HL-60 (cell line): ENCODE results near the gene ARHGAP26.

Source experiments
- DNase-seq, 2 experiments: peaks; one replicate each; pipeline ENCODE4 v3.0.0-alpha.2; 2010 to 2020; ENCODE audit warnings: low read depth in 1 of 2, low spot score in 1 of 2
- H3K27ac ChIP-seq: fragments of 250-450 bp; sonication (Bioruptor Pico); replicated peaks from 2 replicates; pipeline ENCODE4 v1.5.1; 2020; ENCODE audit warnings: mild to moderate bottlenecking, moderate library complexity
- H3K27me3 ChIP-seq: fragments of 250-450 bp; sonication (Bioruptor Pico); 2 replicates; pipeline ENCODE4 v1.5.1; 2021; ENCODE audit warnings: mild to moderate bottlenecking, moderate library complexity; ENCODE audit not compliant: insufficient read depth, poor library complexity, severe bottlenecking
- H3K4me3 ChIP-seq: replicated peaks from 2 replicates; pipeline ENCODE4 v1.5.1; 2011; ENCODE audit warnings: mild to moderate bottlenecking, control low read depth, low read length; ENCODE audit not compliant: insufficient read depth
- GABPA ChIP-seq: IDR thresholded peaks from 2 replicates; pipeline ENCODE4 v1.6.1; 2012; ENCODE audit warnings: low read depth
- POLR2AphosphoS5 ChIP-seq: IDR thresholded peaks from 2 replicates; pipeline ENCODE4 v1.6.1; 2012; ENCODE audit warnings: low read depth
- SPI1 ChIP-seq: IDR thresholded peaks from 2 replicates; pipeline ENCODE4 v1.6.1; 2012; ENCODE audit warnings: low read depth, mild to moderate bottlenecking, borderline replicate concordance
- TF ChIP-seq, protein P1 (sequence below): IDR thresholded peaks from 2 replicates; pipeline ENCODE4 v1.6.1; 2012; ENCODE audit warnings: low read depth; ENCODE audit not compliant: insufficient replicate concordance
- TF ChIP-seq, protein P2 (sequence below): IDR thresholded peaks from one replicate; pipeline ENCODE4 v1.5.1; 2011; ENCODE audit warnings: low read length, control low read depth, inconsistent platforms; ENCODE audit not compliant: insufficient read depth

The ARHGAP26 gene

DNA sequence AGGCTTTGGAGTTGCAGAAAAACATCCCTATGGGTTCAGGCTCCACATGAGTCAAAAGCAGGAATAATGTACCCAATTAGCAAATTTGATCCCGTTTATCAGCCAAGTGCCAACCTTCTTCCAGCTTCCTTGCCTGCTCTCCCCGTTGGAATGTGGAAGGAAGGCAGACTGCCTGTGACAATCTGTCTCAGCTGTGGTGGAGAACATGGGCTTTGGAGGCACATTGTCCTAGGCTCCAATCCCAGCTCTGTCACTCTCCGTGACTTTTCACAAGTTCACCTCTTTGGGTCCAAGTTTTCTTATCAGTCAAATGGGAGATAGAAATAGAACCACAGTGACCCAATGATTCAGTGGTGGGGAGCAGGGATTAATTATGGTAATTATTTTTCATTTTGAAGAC is 113.9 kb downstream of the ARHGAP26 start:
- DNase-seq, result no peak
- no peaks in the 10 kb centered on the region for H3K27me3 ChIP-seq
- H3K4me3 ChIP-seq, result no peak overlapping the region
- TF ChIP-seq POLR2AphosphoS5, result no peak
- TF ChIP-seq SPI1, result no peak
- no peak for TF ChIP-seq GABPA
- TF ChIP-seq, protein P1, sequence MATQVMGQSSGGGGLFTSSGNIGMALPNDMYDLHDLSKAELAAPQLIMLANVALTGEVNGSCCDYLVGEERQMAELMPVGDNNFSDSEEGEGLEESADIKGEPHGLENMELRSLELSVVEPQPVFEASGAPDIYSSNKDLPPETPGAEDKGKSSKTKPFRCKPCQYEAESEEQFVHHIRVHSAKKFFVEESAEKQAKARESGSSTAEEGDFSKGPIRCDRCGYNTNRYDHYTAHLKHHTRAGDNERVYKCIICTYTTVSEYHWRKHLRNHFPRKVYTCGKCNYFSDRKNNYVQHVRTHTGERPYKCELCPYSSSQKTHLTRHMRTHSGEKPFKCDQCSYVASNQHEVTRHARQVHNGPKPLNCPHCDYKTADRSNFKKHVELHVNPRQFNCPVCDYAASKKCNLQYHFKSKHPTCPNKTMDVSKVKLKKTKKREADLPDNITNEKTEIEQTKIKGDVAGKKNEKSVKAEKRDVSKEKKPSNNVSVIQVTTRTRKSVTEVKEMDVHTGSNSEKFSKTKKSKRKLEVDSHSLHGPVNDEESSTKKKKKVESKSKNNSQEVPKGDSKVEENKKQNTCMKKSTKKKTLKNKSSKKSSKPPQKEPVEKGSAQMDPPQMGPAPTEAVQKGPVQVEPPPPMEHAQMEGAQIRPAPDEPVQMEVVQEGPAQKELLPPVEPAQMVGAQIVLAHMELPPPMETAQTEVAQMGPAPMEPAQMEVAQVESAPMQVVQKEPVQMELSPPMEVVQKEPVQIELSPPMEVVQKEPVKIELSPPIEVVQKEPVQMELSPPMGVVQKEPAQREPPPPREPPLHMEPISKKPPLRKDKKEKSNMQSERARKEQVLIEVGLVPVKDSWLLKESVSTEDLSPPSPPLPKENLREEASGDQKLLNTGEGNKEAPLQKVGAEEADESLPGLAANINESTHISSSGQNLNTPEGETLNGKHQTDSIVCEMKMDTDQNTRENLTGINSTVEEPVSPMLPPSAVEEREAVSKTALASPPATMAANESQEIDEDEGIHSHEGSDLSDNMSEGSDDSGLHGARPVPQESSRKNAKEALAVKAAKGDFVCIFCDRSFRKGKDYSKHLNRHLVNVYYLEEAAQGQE, result no peak
- TF ChIP-seq, protein P2, sequence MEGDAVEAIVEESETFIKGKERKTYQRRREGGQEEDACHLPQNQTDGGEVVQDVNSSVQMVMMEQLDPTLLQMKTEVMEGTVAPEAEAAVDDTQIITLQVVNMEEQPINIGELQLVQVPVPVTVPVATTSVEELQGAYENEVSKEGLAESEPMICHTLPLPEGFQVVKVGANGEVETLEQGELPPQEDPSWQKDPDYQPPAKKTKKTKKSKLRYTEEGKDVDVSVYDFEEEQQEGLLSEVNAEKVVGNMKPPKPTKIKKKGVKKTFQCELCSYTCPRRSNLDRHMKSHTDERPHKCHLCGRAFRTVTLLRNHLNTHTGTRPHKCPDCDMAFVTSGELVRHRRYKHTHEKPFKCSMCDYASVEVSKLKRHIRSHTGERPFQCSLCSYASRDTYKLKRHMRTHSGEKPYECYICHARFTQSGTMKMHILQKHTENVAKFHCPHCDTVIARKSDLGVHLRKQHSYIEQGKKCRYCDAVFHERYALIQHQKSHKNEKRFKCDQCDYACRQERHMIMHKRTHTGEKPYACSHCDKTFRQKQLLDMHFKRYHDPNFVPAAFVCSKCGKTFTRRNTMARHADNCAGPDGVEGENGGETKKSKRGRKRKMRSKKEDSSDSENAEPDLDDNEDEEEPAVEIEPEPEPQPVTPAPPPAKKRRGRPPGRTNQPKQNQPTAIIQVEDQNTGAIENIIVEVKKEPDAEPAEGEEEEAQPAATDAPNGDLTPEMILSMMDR, result no peak
- no peak overlapping the region for H3K27ac ChIP-seq

DNA sequence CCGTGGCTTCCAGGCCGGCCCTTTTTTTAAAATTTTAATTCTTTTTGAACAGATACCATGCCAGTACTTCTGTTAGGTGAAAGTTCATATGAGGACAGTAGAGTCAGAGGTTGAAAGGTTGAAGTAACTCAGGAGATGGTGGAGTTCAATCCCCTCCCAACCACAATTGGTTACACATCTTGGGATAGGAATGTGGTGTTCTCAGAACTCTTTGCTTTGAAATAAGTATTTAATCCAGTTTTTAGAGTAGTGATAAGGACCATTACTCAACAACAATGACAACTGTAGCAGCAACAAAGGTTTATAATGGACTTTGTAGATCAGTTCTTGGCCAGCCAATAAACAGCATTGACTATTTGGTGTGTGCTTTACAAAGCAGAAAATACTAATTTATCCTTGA is 116.0 kb downstream of the ARHGAP26 start:
- TF ChIP-seq, protein P1, result no peak
- TF ChIP-seq SPI1 (no peak), GABPA (no peak), POLR2AphosphoS5 (no peak)
- TF ChIP-seq, protein P2, result no peak
- no peak overlapping the region for H3K27ac ChIP-seq
- H3K4me3 ChIP-seq, result no peak overlapping the region
- H3K27me3 ChIP-seq, result no peaks in the 10 kb centered on the region
- DNase-seq, result no peak

DNA sequence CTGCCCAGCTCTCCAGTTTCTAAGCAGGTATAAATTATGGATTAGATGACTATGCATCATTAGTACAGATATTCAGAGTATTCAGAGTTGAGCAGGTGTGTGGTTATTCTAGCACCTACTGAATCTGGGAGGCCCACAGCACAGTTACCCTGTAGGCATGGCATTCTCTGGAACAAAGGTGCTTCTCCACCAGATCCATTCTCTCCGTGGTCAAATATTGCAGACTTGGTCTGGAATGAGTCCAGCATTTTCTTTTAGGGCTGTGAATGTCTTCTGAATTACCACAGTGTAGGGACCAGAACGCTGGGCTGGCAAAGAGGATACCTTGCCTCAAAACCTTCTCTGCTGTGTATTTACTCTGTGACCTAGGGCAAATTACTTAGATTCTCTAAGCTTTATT is 116.8 kb downstream of the ARHGAP26 start:
- Histone ChIP-seq H3K27ac (no peak overlapping the region), H3K27me3 (no peaks in the 10 kb centered on the region), H3K4me3 (no peak overlapping the region)
- no peak for DNase-seq
- TF ChIP-seq, protein P1, result no peak
- TF ChIP-seq POLR2AphosphoS5, result no peak
- no peak for TF ChIP-seq SPI1
- TF ChIP-seq, protein P2, result no peak
- TF ChIP-seq GABPA, result no peak
